ENCODE measurements around the gene FAM53A.

The FAM53A gene

DNA sequence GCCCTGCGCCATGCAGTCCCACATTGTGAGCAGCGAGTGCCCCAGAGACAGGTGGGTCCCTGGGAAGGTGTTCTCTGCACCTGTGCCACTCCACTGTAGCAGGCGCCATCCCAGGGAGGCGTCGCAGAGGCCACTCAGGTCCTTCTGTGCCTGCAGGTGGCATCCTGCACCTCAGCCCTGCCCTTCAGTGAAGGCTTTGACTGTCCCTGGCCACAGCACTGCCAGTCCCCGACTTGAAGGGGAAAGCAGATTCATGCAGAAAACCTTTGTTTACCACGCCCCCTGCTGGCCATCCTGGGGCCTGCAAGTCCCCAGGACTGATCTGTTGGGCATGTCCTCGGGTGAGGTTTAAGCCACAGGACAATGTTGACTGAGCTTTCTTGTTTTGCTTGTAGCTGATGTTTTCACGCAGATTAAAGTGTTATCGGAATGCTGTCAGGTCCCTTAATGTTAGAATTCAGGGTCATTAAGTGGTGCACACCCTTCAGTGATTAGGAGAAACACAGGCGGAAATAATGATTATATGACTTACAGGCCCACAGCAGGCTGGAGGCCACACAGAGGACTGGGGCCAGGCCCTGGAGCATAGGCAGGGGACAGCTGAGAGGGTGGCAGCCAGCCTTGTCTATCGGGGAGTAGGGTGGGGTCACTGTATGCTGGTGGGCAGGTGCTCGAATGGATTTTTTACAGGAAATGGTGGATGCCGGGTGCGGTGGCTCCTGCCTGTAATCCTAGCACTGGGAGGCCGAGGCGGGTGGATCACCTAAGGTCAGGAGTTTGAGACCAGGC, 42.2 kb upstream of the FAM53A start:
- peak; percentile 78 for DNase-seq (ENCODE audit: extremely low spot score)
- ChIA-PET CTCF (interaction anchor here (0.6 to 11.9 kb wide), 3 partner anchors 17 to 34 kb away, joined by 3 to 110 read pairs (median 3); no protein-coding TSS in a partner anchor), POLR2A (interaction anchor here (1.8 to 3.2 kb wide), 2 partner anchors 14 to 33 kb away, joined by 4 to 11 read pairs; partner anchors contain the start of gene SLBP)
- TF ChIP-seq NFRKB (IDR thresholded peaks at IDR 0.05) (no peak), ARNT (IDR thresholded peaks at IDR 0.05) (no peak), BHLHE40 (IDR thresholded peaks at IDR 0.05; ENCODE audit: borderline replicate concordance) (no peak), SP1 (IDR thresholded peaks at IDR 0.05) (no peak), L3MBTL2 (conservative IDR thresholded peaks at IDR 0.05) (no peak), TARDBP (IDR thresholded peaks at IDR 0.05) (no peak), CTBP1 (IDR thresholded peaks at IDR 0.05; ENCODE audit: borderline replicate concordance) (no peak), LEF1 (IDR thresholded peaks at IDR 0.05; ENCODE audit: borderline replicate concordance) (no peak)

DNA sequence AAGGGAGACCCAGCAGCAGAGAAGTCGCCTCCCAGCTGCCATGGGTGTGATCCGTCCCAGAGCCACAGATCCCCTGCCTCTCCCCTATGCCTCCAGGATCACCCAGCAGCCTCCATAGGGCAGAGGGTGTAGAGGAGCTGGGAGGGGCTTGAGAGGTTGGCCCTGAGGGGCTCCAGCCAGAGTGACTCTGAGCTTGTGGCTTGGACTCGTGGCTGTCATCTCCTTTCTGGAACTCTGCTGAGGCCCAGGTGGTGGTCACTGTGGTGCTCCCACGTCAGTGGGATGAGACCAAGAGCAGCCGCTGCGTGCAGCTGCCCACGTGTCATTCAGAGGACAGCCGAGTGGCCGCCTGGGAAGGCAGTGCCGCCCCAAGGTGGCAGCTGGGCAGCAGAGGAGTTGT, 41.4 kb upstream of the FAM53A start:
- ChIA-PET POLR2A (interaction anchor here (0.7 to 3.2 kb wide), 3 partner anchors 13 to 32 kb away, joined by 3 to 11 read pairs (median 4); partner anchors contain the start of gene SLBP), CTCF (interaction anchor here (11.9 kb wide), 1 partner anchor 33 kb away, joined by 110 read pairs; no protein-coding TSS in a partner anchor)
- no peak for DNase-seq (ENCODE audit: extremely low spot score)
- no peak for TF ChIP-seq ELF4 (IDR thresholded peaks at IDR 0.05)

DNA sequence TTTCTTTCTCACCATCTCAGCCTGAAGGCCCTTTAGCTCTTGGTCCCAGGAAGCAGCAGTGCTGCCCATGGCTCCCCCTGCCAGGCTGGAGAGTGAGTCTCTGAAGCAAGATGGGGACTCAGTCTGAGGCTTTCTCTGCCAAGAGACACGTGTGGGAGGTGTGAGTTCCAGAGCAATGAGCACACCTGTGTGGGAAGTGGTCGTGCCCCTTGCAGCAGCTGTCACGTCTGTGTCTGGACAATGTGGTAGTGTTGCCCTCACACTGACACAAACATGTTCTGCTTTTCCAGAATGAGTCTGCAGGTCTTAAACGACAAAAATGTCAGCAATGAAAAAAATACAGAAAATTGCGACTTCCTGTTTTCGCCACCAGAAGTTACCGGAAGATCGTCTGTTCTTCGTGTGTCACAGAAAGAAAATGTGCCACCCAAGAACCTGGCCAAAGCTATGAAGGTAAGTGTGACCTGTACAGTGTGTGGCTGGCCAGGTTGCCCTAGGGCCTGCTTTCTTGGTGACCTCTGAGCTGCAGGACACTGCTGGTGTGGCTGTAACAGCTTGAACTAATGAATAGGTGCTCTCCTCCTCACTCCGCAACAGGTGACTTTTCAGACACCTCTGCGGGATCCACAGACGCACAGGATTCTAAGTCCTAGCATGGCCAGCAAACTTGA, 39.2 kb upstream of the FAM53A start:
- TF ChIP-seq BHLHE40 (IDR thresholded peaks at IDR 0.05; ENCODE audit: borderline replicate concordance) (no peak), NFRKB (IDR thresholded peaks at IDR 0.05) (no peak), FOXA1 (IDR thresholded peaks at IDR 0.05) (no peak), ELF4 (IDR thresholded peaks at IDR 0.05) (no peak), HDGF (IDR thresholded peaks at IDR 0.05; ENCODE audit: borderline replicate concordance) (no peak), CTBP1 (IDR thresholded peaks at IDR 0.05; ENCODE audit: borderline replicate concordance) (no peak), FOXM1 (IDR thresholded peaks at IDR 0.05; ENCODE audit: borderline replicate concordance) (no peak), L3MBTL2 (conservative IDR thresholded peaks at IDR 0.05) (no peak), TARDBP (IDR thresholded peaks at IDR 0.05) (no peak), FOXK2 (IDR thresholded peaks at IDR 0.05) (no peak), ZNF384 (IDR thresholded peaks at IDR 0.05) (no peak)
- ChIA-PET POLR2A (interaction anchor here (1.0 to 3.3 kb wide), 2 partner anchors 11 to 22 kb away, joined by 5 to 20 read pairs; partner anchors contain the start of gene SLBP), CTCF (interaction anchor here (0.5 to 11.9 kb wide), 2 partner anchors 31 to 1672 kb away, joined by 8 to 110 read pairs; no protein-coding TSS in a partner anchor)
- DNase-seq (ENCODE audit: extremely low spot score), result no peak

DNA sequence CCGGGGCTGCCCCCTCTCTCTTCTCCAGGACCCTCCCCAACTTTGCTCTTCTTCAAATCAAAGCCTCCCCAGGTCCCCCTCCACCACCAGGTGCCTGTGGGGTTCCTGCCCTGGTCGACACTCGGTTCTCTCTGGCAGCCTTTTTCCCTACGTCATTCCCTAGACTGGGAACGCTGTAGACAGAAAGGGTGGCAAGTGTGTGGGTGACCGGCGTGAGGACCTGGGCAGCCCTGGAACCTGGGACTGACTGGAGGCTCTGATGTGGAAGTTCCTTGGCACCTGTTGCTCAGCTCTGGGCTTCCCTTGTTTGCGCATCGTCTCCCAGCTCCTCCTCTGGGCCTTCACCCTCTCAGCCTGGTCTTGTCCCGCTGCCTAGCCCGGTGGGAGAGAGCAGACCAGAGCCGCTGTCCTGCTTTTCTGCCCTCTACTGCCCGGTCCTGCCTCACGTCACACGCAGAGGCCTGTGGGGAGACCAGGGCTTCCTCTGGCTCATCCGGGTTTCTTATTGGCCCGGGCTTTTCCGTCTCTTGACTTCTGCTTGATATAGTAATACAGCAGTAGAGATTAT, 38.5 kb upstream of the FAM53A start:
- no peak for TF ChIP-seq FOXA1 (IDR thresholded peaks at IDR 0.05)
- TF ChIP-seq NFRKB (IDR thresholded peaks at IDR 0.05), result no peak
- no peak for TF ChIP-seq BHLHE40 (IDR thresholded peaks at IDR 0.05; ENCODE audit: borderline replicate concordance)
- TF ChIP-seq HDGF (IDR thresholded peaks at IDR 0.05; ENCODE audit: borderline replicate concordance), result no peak
- TF ChIP-seq LEF1 (IDR thresholded peaks at IDR 0.05; ENCODE audit: borderline replicate concordance), result no peak
- TF ChIP-seq FOXK2 (IDR thresholded peaks at IDR 0.05), result no peak
- TF ChIP-seq TARDBP (IDR thresholded peaks at IDR 0.05), result no peak
- TF ChIP-seq ELF4 (IDR thresholded peaks at IDR 0.05), result no peak
- TF ChIP-seq CTBP1 (IDR thresholded peaks at IDR 0.05; ENCODE audit: borderline replicate concordance), result no peak
- TF ChIP-seq FOXM1 (IDR thresholded peaks at IDR 0.05; ENCODE audit: borderline replicate concordance), result no peak
- TF ChIP-seq ARNT (IDR thresholded peaks at IDR 0.05), result no peak
- no peak for TF ChIP-seq ZNF384 (IDR thresholded peaks at IDR 0.05)
- TF ChIP-seq SP1 (IDR thresholded peaks at IDR 0.05), result no peak
- TF ChIP-seq L3MBTL2 (conservative IDR thresholded peaks at IDR 0.05), result no peak
- no peak for TF ChIP-seq SUZ12 (IDR thresholded peaks at IDR 0.05)
- TF ChIP-seq, protein P1, sequence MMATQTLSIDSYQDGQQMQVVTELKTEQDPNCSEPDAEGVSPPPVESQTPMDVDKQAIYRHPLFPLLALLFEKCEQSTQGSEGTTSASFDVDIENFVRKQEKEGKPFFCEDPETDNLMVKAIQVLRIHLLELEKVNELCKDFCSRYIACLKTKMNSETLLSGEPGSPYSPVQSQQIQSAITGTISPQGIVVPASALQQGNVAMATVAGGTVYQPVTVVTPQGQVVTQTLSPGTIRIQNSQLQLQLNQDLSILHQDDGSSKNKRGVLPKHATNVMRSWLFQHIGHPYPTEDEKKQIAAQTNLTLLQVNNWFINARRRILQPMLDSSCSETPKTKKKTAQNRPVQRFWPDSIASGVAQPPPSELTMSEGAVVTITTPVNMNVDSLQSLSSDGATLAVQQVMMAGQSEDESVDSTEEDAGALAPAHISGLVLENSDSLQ (IDR thresholded peaks at IDR 0.05), result no peak
- CTCF ChIA-PET, result interaction anchor here (0.5 to 11.9 kb wide), 2 partner anchors 30 to 1672 kb away, joined by 8 to 110 read pairs; no protein-coding TSS in a partner anchor
- DNase-seq (ENCODE audit: extremely low spot score), result no peak
- POLR2A ChIA-PET, result interaction anchor here (2.1 to 4.1 kb wide), 3 partner anchors 13 to 23 kb away, joined by 5 to 80 read pairs (median 20); partner anchors contain the start of gene SLBP

DNA sequence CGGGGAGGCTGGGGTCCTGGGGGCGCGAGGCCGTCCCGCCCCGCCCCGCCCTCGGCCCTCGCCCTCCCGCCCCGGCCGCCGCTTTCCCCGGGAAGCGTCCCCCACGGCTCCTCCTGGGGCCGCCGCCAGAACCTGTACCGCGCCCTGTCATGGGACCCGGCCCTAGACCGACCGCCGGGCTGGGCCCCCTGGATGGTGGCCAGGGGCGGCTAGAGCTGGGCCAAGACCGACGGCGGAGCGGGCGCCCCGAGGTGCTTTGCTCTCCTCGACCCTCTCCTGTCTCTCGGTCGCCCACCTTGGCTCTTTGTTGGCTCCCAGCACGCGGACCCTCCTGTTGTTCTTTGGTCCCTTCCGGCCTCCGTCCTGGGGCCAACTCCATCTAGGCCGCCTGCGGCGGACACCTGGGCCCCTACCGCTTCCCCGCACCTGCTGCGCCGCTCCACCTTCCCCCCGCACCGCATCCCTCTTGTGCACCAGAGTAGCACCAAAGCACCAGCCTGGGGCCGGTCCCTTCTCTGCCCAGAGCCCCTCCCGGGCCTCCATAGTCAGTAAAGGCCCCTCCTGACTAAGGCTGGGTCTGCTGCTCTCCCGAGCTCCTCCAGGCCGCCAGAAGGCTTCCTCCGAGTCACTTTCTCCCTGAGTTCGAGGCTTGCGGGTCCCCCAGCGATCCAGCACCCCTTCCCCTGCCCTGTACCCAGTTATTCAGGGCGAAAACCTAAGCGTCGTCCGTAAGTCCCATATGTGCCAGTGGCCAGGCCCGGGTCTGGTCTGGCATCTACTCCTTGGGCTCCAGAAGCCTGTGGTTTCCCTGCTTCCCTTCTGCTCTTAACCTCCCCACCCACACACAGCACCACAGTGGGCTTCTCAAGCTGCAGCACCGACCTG, 37.8 kb upstream of the FAM53A start:
- no peak for TF ChIP-seq HDGF (IDR thresholded peaks at IDR 0.05; ENCODE audit: borderline replicate concordance)
- TF ChIP-seq ZNF384 (IDR thresholded peaks at IDR 0.05), result no peak
- ChIA-PET POLR2A (interaction anchor here (0.8 to 4.1 kb wide), 12 partner anchors 12 to 79 kb away, joined by 3 to 80 read pairs (median 4); partner anchors contain the start of gene SLBP), CTCF (interaction anchor here (1.5 to 11.9 kb wide), 3 partner anchors 26 to 29 kb away, joined by 5 to 110 read pairs (median 18); no protein-coding TSS in a partner anchor)
- no peak for DNase-seq (ENCODE audit: extremely low spot score)
